Hepatocyte (in vitro differentiated cells): ENCODE measurements around the gene ARL2BP. TPM values are rescaled to one million over a fixed set of nuclear protein-coding genes. Genes with fewer than 3 reads are reported as not detected.

Source experiments
- DNase-seq: peaks from one replicate; pipeline ENCODE4 v3.0.0-alpha.2; 2016; ENCODE audit warnings: low spot score
- H2AFZ ChIP-seq: fragments of 200-600 bp; sonication (generic); 2 replicates; pipeline ENCODE4 v1.6.0; 2016; ENCODE audit warnings: antibody characterized with exemption, mild to moderate bottlenecking
- H3K27ac ChIP-seq: fragments of 200-600 bp; sonication (generic); 2 replicates; pipeline ENCODE4 v1.5.1; 2016; ENCODE audit warnings: mild to moderate bottlenecking
- H3K27me3 ChIP-seq: fragments of 200-600 bp; sonication (generic); 2 replicates; pipeline ENCODE4 v1.6.1; 2016
- H3K36me3 ChIP-seq: fragments of 200-600 bp; sonication (generic); replicated peaks from 2 replicates; pipeline ENCODE4 v1.5.1; 2016; ENCODE audit warnings: low read depth; ENCODE audit not compliant: insufficient read depth
- H3K4me1 ChIP-seq: fragments of 200-600 bp; sonication (generic); 2 replicates; pipeline ENCODE4 v1.5.1; 2016; ENCODE audit warnings: mild to moderate bottlenecking, moderate library complexity; ENCODE audit not compliant: insufficient read depth
- H3K4me2 ChIP-seq: fragments of 200-600 bp; sonication (generic); 2 replicates; pipeline ENCODE4 v1.6.0; 2016
- H3K4me3 ChIP-seq: fragments of 200-600 bp; sonication (generic); 2 replicates; pipeline ENCODE4 v1.5.1; 2016; ENCODE audit warnings: mild to moderate bottlenecking
- H3K79me2 ChIP-seq: fragments of 200-600 bp; sonication (generic); 2 replicates; pipeline ENCODE4 v1.6.0; 2017; ENCODE audit warnings: mild to moderate bottlenecking
- H3K9me2 ChIP-seq: fragments of 200-600 bp; sonication (generic); replicated peaks from 2 replicates; pipeline ENCODE4 v1.6.0; 2017; ENCODE audit warnings: mild to moderate bottlenecking; ENCODE audit not compliant: insufficient read depth
- H3K9me3 ChIP-seq: fragments of 200-600 bp; sonication (generic); 2 replicates; pipeline ENCODE4 v1.5.1; 2016; ENCODE audit warnings: low read depth, mild to moderate bottlenecking
- H4K20me1 ChIP-seq: fragments of 200-600 bp; sonication (generic); 2 replicates; pipeline ENCODE4 v1.6.0; 2016; ENCODE audit warnings: mild to moderate bottlenecking; ENCODE audit not compliant: insufficient read depth, poor library complexity, severe bottlenecking
- EZH2 ChIP-seq: fragments of 200-600 bp; sonication (generic); IDR thresholded peaks from 2 replicates; pipeline ENCODE4 v1.6.1; 2016; ENCODE audit warnings: antibody characterized with exemption, mild to moderate bottlenecking, borderline replicate concordance
- EZH2phosphoT487 ChIP-seq: fragments of 200-600 bp; sonication (generic); IDR thresholded peaks from one replicate; pipeline ENCODE4 v1.6.1; 2018; ENCODE audit warnings: antibody characterized with exemption, mild to moderate bottlenecking, low read depth, moderate library complexity; ENCODE audit not compliant: unreplicated experiment, severe bottlenecking
- WGBS: methylation state at CpG from one replicate; pipeline ENCODE4 v1.1.6; 2016; ENCODE audit warnings: low lambda C conversion rate; ENCODE audit errors: missing lambda C conversion rate; 5-methylcytosine and 5-hydroxymethylcytosine counted together
- polyA plus RNA-seq: library from polyadenylated mRNA; unstranded; fragments of >200 nt; fragmentation: Nextera tagmentation; extraction: Ambion mirVana; gene quantifications from 2 replicates; pipeline ENCODE4 v1.2.1, GENCODE V29; 2016
- total RNA-seq: library from RNA; depleted of rRNA; stranded (reverse); fragments of >200 nt; gene quantifications from 2 replicates; pipeline ENCODE4 v1.2.3, GENCODE V29; 2014
- TF ChIP-seq, protein P1 (sequence below): fragments of 200-600 bp; sonication (generic); IDR thresholded peaks from 2 replicates; pipeline ENCODE4 v1.5.1; 2016; ENCODE audit warnings: antibody characterized with exemption, mild to moderate bottlenecking; ENCODE audit not compliant: poor library complexity

Gene ARL2BP
- total and polyA plus RNA-seq, 2 experiments from 2014 or later: 102 to 105 TPM

GRCh38 chr16:57255686-57256415, 10.8 kb downstream of the ARL2BP start:
- Histone ChIP-seq H3K4me3 (no peak overlapping the region), H3K36me3 (no peaks in the 10 kb centered on the region), H3K9me3 (no peaks in the 10 kb centered on the region), H3K4me2 (no peak overlapping the region), H3K4me1 (peaks cover 8% of the 10 kb centered on the region), H2AFZ (no peak overlapping the region), H4K20me1 (no peaks in the 10 kb centered on the region), H3K79me2 (no peaks in the 10 kb centered on the region), H3K9me2 (no peaks in the 10 kb centered on the region), H3K27ac (no peak overlapping the region), H3K27me3 (no peaks in the 10 kb centered on the region)
- TF ChIP-seq EZH2phosphoT487 (no peak), EZH2 (no peak)
- TF ChIP-seq, protein P1, sequence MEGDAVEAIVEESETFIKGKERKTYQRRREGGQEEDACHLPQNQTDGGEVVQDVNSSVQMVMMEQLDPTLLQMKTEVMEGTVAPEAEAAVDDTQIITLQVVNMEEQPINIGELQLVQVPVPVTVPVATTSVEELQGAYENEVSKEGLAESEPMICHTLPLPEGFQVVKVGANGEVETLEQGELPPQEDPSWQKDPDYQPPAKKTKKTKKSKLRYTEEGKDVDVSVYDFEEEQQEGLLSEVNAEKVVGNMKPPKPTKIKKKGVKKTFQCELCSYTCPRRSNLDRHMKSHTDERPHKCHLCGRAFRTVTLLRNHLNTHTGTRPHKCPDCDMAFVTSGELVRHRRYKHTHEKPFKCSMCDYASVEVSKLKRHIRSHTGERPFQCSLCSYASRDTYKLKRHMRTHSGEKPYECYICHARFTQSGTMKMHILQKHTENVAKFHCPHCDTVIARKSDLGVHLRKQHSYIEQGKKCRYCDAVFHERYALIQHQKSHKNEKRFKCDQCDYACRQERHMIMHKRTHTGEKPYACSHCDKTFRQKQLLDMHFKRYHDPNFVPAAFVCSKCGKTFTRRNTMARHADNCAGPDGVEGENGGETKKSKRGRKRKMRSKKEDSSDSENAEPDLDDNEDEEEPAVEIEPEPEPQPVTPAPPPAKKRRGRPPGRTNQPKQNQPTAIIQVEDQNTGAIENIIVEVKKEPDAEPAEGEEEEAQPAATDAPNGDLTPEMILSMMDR: no peak
- no peak for DNase-seq
- WGBS: 95% methylated on average over 10 of the region's 10 CpGs

- Histone ChIP-seq H3K27ac (no peak overlapping the region), H4K20me1 (no peaks in the 10 kb centered on the region), H3K4me2 (no peak overlapping the region), H3K9me3 (no peaks in the 10 kb centered on the region), H3K4me3 (no peak overlapping the region), H3K79me2 (no peaks in the 10 kb centered on the region), H3K4me1 (peaks cover 8% of the 10 kb centered on the region), H2AFZ (no peak overlapping the region), H3K36me3 (no peaks in the 10 kb centered on the region), H3K27me3 (no peaks in the 10 kb centered on the region), H3K9me2 (no peaks in the 10 kb centered on the region)
- 95% methylated on average over 16 of the region's 16 CpGs for WGBS
- TF ChIP-seq EZH2 (no peak), EZH2phosphoT487 (no peak)
- TF ChIP-seq, protein P1: no peak
- no peak for DNase-seq
Measured at GRCh38 chr16:57256601-57257395, 11.7 kb downstream of the ARL2BP start.

GRCh38 chr16:57257455-57258070, 12.5 kb downstream of the ARL2BP start:
- Histone ChIP-seq H3K27ac (no peak overlapping the region), H3K4me3 (no peak overlapping the region), H3K9me2 (no peaks in the 10 kb centered on the region), H3K9me3 (no peaks in the 10 kb centered on the region), H3K4me1 (peaks cover 8% of the 10 kb centered on the region), H3K79me2 (no peaks in the 10 kb centered on the region), H4K20me1 (no peaks in the 10 kb centered on the region), H3K4me2 (no peak overlapping the region), H3K36me3 (no peaks in the 10 kb centered on the region), H2AFZ (no peak overlapping the region), H3K27me3 (no peaks in the 10 kb centered on the region)
- no peak for DNase-seq
- WGBS: 91% methylated on average over 13 of the region's 13 CpGs
- TF ChIP-seq EZH2phosphoT487: no peak
- TF ChIP-seq EZH2: no peak
- TF ChIP-seq, protein P1: no peak
